Skeletal muscle tissue (tissue), 4 donors: ENCODE data around the gene SLC35B4. TPM values are rescaled to one million over a fixed set of nuclear protein-coding genes. Genes with fewer than 3 reads are reported as not detected.

Experiments
- H3K27ac ChIP-seq: one replicate; pipeline ENCODE4 v1.7.0; 2013; ENCODE audit warnings: mild to moderate bottlenecking, low read depth, low read length, inconsistent platforms
- H3K27me3 ChIP-seq, 3 donors: one replicate each; pipeline ENCODE4 v1.7.0; 2013; ENCODE audit warnings: low read length in 3 of 3; ENCODE audit not compliant: control insufficient read depth in 3 of 3, insufficient read depth in 3 of 3
- H3K36me3 ChIP-seq, 3 donors: one replicate each; pipeline ENCODE4 v1.7.0; 2013; ENCODE audit warnings: low read length in 3 of 3; ENCODE audit not compliant: control insufficient read depth in 3 of 3, insufficient read depth in 3 of 3
- H3K4me1 ChIP-seq, 3 donors: one replicate each; pipeline ENCODE4 v1.7.0; 2013; ENCODE audit warnings: low read length in 3 of 3, mild to moderate bottlenecking in 3 of 3; ENCODE audit not compliant: control insufficient read depth in 3 of 3, insufficient read depth in 3 of 3
- H3K4me3 ChIP-seq, 3 donors: one replicate each; pipeline ENCODE4 v1.7.0; 2013; ENCODE audit warnings: low read length in 3 of 3
- H3K9ac ChIP-seq, 3 donors: one replicate each; pipeline ENCODE4 v1.7.0; 2013; ENCODE audit warnings: low read length in 3 of 3, mild to moderate bottlenecking in 3 of 3, moderate library complexity in 2 of 3, low read depth in 1 of 3
- H3K9me3 ChIP-seq, 3 donors: one replicate each; pipeline ENCODE4 v1.7.0; 2013; ENCODE audit warnings: low read length in 3 of 3; ENCODE audit not compliant: control insufficient read depth in 3 of 3
- total RNA-seq: library from RNA; depleted of rRNA; stranded (reverse); fragments of >200 nt; gene quantifications from one replicate; pipeline ENCODE4 v1.2.3, GENCODE V29; 2014
- donor health status: Osteomylitis.

SLC35B4 gene
- total RNA-seq, 1 donor from 2014 or later: 6.8 TPM

- no peak overlapping the region for H3K27ac ChIP-seq
- H3K4me3 ChIP-seq: no peak overlapping the region
- no peak overlapping the region for H3K9ac ChIP-seq
- H3K9me3 ChIP-seq: no peaks in the 10 kb centered on the region
- peaks cover 0 to 4% (median 0%) of the 10 kb centered on the region in 3 donors for H3K27me3 ChIP-seq
- H3K36me3 ChIP-seq: no peaks in the 10 kb centered on the region
- H3K4me1 ChIP-seq: no peaks in the 10 kb centered on the region
These were observed 38.3 kb upstream of the SLC35B4 start for GRCh38 chr7:134355004-134355525.

DNA sequence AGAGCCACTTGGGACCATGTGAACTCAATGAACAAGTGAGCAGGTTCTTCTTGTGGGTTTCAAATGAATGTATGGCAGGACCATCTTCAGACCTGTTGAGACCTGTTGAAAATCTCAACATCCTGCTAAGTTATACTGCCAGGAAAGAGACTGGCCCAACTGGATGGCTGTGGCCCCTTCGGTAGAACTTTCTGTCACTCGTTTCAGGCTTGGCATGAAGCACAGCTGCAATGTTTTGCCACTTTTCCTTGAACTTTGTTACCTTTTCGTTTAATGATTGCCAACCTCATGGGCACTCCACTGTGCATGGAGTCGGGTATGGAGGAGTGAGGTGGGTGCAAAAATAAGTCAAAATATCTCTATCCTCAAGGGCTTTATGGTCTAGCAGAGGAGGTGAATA lies 36.7 kb upstream of the SLC35B4 start:
- Histone ChIP-seq H3K36me3 (no peaks in the 10 kb centered on the region), H3K9ac (no peak overlapping the region), H3K4me3 (no peak overlapping the region), H3K27me3 (no peaks in the 10 kb centered on the region), H3K4me1 (no peaks in the 10 kb centered on the region), H3K27ac (no peak overlapping the region), H3K9me3 (no peaks in the 10 kb centered on the region)

DNA sequence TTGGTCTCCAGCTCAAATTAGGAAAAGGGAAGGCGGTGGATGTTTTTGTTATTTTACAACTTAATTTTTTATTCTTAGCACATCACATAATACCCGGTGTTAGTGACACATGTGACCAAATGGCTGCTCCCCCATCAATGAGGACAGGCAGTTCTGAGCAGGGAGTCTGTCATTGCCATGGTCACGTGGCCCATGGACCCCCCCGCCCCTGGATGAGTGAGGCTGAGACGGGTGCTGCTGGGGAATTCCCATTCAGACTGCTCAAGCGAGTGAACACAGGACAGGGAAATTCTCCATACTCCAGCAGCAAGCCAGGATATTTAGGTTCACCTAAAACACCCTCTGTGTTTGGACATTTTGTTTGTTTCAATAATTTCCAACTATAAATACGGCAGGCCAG lies 34.7 kb upstream of the SLC35B4 start:
- no peak overlapping the region for H3K27ac ChIP-seq
- no peaks in the 10 kb centered on the region for H3K9me3 ChIP-seq
- H3K9ac ChIP-seq: no peak overlapping the region
- H3K4me1 ChIP-seq: no peaks in the 10 kb centered on the region
- H3K27me3 ChIP-seq: no peaks in the 10 kb centered on the region
- no peaks in the 10 kb centered on the region for H3K36me3 ChIP-seq
- H3K4me3 ChIP-seq: no peak overlapping the region

DNA sequence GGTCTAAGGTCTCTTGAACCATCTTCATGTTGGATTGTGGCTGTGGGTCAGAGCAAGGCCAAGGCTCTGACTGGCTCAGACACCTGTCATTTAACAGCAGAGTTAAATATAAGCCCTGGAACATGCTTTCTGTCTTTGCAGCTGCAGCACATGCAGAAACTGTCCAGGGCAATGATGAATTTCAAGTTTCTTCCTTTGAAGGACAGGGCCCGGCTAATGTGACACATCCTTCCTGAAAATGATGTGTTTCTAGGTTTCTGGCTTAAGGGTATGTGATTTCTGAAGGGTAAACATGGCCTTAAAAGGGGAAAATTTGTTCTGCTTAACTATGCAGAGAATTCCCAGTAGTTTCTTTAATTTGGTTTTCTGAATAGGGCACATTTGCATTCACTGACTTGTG lies 34.0 kb upstream of the SLC35B4 start:
- Histone ChIP-seq H3K27me3 (peaks cover 0 to 3% (median under 1%) of the 10 kb centered on the region in 3 donors), H3K27ac (no peak overlapping the region), H3K4me3 (no peak overlapping the region), H3K4me1 (no peaks in the 10 kb centered on the region), H3K36me3 (no peaks in the 10 kb centered on the region), H3K9ac (no peak overlapping the region), H3K9me3 (no peaks in the 10 kb centered on the region)

GRCh38 chr7:134347567-134347966 lies 30.8 kb upstream of the SLC35B4 start:
- Histone ChIP-seq H3K4me3 (no peak overlapping the region), H3K4me1 (no peaks in the 10 kb centered on the region), H3K36me3 (no peaks in the 10 kb centered on the region), H3K27ac (no peak overlapping the region), H3K9ac (no peak overlapping the region), H3K9me3 (no peaks in the 10 kb centered on the region), H3K27me3 (peaks cover 3 to 8% (median 4%) of the 10 kb centered on the region in 3 donors)

- Histone ChIP-seq H3K27me3 (peaks cover 3 to 8% (median 4%) of the 10 kb centered on the region in 3 donors), H3K4me1 (no peaks in the 10 kb centered on the region)
These were observed 27.1 kb upstream of the SLC35B4 start for GRCh38 chr7:134343796-134344195.

DNA sequence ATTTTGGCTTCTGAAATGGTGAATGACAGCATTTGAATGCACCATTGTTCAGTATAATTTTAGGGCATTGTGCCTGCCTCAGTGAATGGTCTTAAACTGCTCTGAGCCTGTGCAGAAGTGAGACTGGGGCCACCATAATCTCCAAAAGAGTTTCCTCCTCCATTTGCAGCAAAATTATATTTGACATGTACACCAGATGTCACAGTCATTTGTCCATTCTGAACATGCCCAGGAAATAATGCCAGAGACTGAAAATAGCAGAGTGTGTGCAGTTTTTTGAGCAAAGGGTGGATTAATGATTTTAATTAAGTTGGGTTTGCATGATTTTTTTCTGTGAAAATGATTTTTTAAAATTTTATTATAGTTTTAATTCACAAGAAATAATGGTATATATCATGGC lies 26.4 kb upstream of the SLC35B4 start:
- H3K9ac ChIP-seq: no peak overlapping the region
- H3K9me3 ChIP-seq: no peaks in the 10 kb centered on the region
- H3K36me3 ChIP-seq: no peaks in the 10 kb centered on the region
- H3K4me3 ChIP-seq: no peak overlapping the region
- peaks cover 3 to 8% (median 4%) of the 10 kb centered on the region in 3 donors for H3K27me3 ChIP-seq
- no peak overlapping the region for H3K27ac ChIP-seq
- no peaks in the 10 kb centered on the region for H3K4me1 ChIP-seq

More at GRCh38 chr7:134343796-134344195, 27.1 kb upstream of the SLC35B4 start:
- H3K9me3 ChIP-seq: no peaks in the 10 kb centered on the region
- no peak overlapping the region for H3K27ac ChIP-seq
- H3K36me3 ChIP-seq: no peaks in the 10 kb centered on the region
- no peak overlapping the region for H3K9ac ChIP-seq
- no peak overlapping the region for H3K4me3 ChIP-seq

GRCh38 chr7:134339475-134339874 lies 22.7 kb upstream of the SLC35B4 start:
- H3K4me1 ChIP-seq: no peaks in the 10 kb centered on the region
- H3K9ac ChIP-seq: no peak overlapping the region
- H3K4me3 ChIP-seq: no peak overlapping the region
- H3K27me3 ChIP-seq: no peaks in the 10 kb centered on the region
- H3K9me3 ChIP-seq: no peaks in the 10 kb centered on the region
- H3K27ac ChIP-seq: no peak overlapping the region
- H3K36me3 ChIP-seq: no peaks in the 10 kb centered on the region

DNA sequence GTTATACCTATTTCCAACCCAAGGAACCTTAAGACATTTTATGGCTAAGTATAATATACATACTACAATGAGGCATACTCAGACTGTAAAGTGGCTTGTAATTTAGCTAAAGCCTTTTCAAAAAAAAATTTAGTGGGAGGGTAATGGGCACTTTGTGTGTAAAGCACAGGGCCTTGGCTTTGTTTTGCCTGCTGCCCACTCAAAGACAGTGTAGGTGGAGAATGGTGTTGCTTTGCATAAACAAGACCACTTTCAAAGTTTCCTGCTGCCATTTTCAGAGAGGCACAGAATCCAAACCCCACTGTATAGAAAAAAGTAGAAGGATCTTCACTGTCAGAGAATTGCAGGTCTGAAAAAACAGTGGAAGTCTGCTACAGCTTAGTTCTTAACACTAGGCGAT lies 21.2 kb upstream of the SLC35B4 start:
- Histone ChIP-seq H3K4me1 (no peaks in the 10 kb centered on the region), H3K4me3 (no peak overlapping the region), H3K27me3 (no peaks in the 10 kb centered on the region), H3K36me3 (no peaks in the 10 kb centered on the region), H3K27ac (no peak overlapping the region), H3K9me3 (no peaks in the 10 kb centered on the region), H3K9ac (no peak overlapping the region)

- H3K27me3 ChIP-seq: peaks cover 0 to 5% (median 4%) of the 10 kb centered on the region in 3 donors
- no peak overlapping the region for H3K4me3 ChIP-seq
- no peak overlapping the region for H3K27ac ChIP-seq
- H3K36me3 ChIP-seq: no peaks in the 10 kb centered on the region
- no peaks in the 10 kb centered on the region for H3K9me3 ChIP-seq
- no peak overlapping the region for H3K9ac ChIP-seq
- H3K4me1 ChIP-seq: no peaks in the 10 kb centered on the region
These were observed 17.7 kb upstream of the SLC35B4 start for GRCh38 chr7:134334408-134334807.
